Karpas-422 (cell line): ENCODE measurements around the gene GALNT18. TPM values are rescaled to one million over a fixed set of nuclear protein-coding genes. Genes with fewer than 3 reads are reported as not detected.

Experiments used
- DNase-seq: peaks from one replicate; pipeline ENCODE4 v3.0.0-alpha.2; 2015
- H2AFZ ChIP-seq: fragments of 200-600 bp; sonication (generic); 2 replicates; pipeline ENCODE4 v1.6.1; 2014; ENCODE audit warnings: antibody characterized with exemption, low read length, mixed read lengths
- H3K27ac ChIP-seq: fragments of 200-600 bp; sonication (generic); 2 replicates; pipeline ENCODE4 v1.5.1; 2014; ENCODE audit warnings: mild to moderate bottlenecking, low read length, moderate library complexity
- H3K27me3 ChIP-seq: fragments of 200-600 bp; sonication (generic); 2 replicates; pipeline ENCODE4 v1.6.1; 2014; ENCODE audit warnings: low read length, mixed read lengths
- H3K36me3 ChIP-seq: fragments of 200-600 bp; sonication (generic); 2 replicates; pipeline ENCODE4 v1.6.1; 2014; ENCODE audit warnings: low read length, mixed read lengths; ENCODE audit not compliant: insufficient read depth
- H3K4me1 ChIP-seq: fragments of 200-600 bp; sonication (generic); 2 replicates; pipeline ENCODE4 v1.6.1; 2014; ENCODE audit warnings: mild to moderate bottlenecking, low read length, mixed read lengths
- H3K4me2 ChIP-seq: fragments of 200-600 bp; sonication (generic); 2 replicates; pipeline ENCODE4 v1.6.1; 2014; ENCODE audit warnings: low read length, low read depth, mild to moderate bottlenecking; ENCODE audit not compliant: poor library complexity, severe bottlenecking
- H3K4me3 ChIP-seq: fragments of 200-600 bp; sonication (generic); 2 replicates; pipeline ENCODE4 v1.5.1; 2014; ENCODE audit warnings: mild to moderate bottlenecking, antibody characterized with exemption, low read length, mixed read lengths
- H3K79me2 ChIP-seq: fragments of 200-600 bp; sonication (generic); 2 replicates; pipeline ENCODE4 v1.6.1; 2014; ENCODE audit warnings: mild to moderate bottlenecking, low read length, mixed read lengths
- H3K9ac ChIP-seq: fragments of 200-600 bp; sonication (generic); 2 replicates; pipeline ENCODE4 v1.6.0; 2014; ENCODE audit warnings: low read length
- H3K9me2 ChIP-seq: fragments of 200-600 bp; sonication (generic), shearing (Covaris generic); replicated peaks from 2 replicates; pipeline ENCODE4 v1.6.0; 2014; ENCODE audit warnings: mild to moderate bottlenecking, low read length, moderate library complexity; ENCODE audit not compliant: insufficient read depth
- H3K9me3 ChIP-seq: fragments of 300-700, 200-600 bp; sonication (generic); 2 replicates; pipeline ENCODE4 v1.6.1; 2014; ENCODE audit warnings: low read length, mixed read lengths
- H4K20me1 ChIP-seq: fragments of 200-600 bp; sonication (generic); 2 replicates; pipeline ENCODE4 v1.6.1; 2014; ENCODE audit warnings: mild to moderate bottlenecking, antibody characterized with exemption, low read length, low read depth; ENCODE audit not compliant: insufficient read depth
- total RNA-seq: library from RNA; depleted of rRNA; stranded (reverse); fragments of >200 nt; shearing (Covaris generic); gene quantifications from 2 replicates; pipeline ENCODE4 v1.2.3, GENCODE V29; 2014; ENCODE audit warnings: low replicate concordance

GALNT18 gene
- total RNA-seq, 1 experiment from 2014 or later = not detected

DNA sequence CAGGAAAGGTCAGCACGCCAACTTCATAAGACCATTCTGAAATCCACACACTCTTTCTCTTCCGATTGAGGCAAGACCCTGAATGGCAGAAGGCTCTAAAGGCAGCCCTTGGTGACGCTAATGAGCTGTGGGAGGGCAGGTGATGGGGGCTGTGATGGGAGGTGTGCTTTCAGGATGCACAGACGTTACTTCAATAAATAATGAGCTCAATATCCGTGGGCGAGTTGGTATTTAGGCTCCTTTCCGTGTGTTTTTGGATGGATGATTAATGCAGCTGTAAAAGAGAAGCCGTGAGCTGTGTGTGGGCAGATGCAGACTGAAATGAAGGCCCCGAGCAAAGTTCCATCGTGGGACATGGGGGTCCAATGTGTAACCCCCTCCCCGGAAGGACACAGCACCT is 138.2 kb downstream of the GALNT18 start:
- Histone ChIP-seq H4K20me1 (peaks cover 3% of the 10 kb centered on the region; the same call in 1 of the 2 replicates), H3K4me1 (no peaks in the 10 kb centered on the region), H3K4me2 (no peak overlapping the region), H3K79me2 (no peaks in the 10 kb centered on the region), H3K27ac (no peak overlapping the region), H3K9me2 (no peaks in the 10 kb centered on the region), H2AFZ (no peak overlapping the region), H3K4me3 (no peak overlapping the region), H3K27me3 (no peaks in the 10 kb centered on the region), H3K9me3 (no peaks in the 10 kb centered on the region), H3K36me3 (no peaks in the 10 kb centered on the region), H3K9ac (no peak overlapping the region)
- DNase-seq = no peak

- no peaks in the 10 kb centered on the region for H3K36me3 ChIP-seq
- no peak for DNase-seq
- no peak overlapping the region for H3K4me2 ChIP-seq
- no peak overlapping the region for H3K27ac ChIP-seq
- H3K9me3 ChIP-seq = no peaks in the 10 kb centered on the region
- H4K20me1 ChIP-seq = peaks cover 3% of the 10 kb centered on the region; the same call in 1 of the 2 replicates
- no peak overlapping the region for H3K9ac ChIP-seq
- no peaks in the 10 kb centered on the region for H3K9me2 ChIP-seq
- H3K79me2 ChIP-seq = no peaks in the 10 kb centered on the region
- no peaks in the 10 kb centered on the region for H3K4me1 ChIP-seq
- H3K4me3 ChIP-seq = no peak overlapping the region
- no peak overlapping the region for H2AFZ ChIP-seq
- H3K27me3 ChIP-seq = no peaks in the 10 kb centered on the region
Observed at GRCh38 chr11:11482730-11483129, 139.1 kb downstream of the GALNT18 start.

DNA sequence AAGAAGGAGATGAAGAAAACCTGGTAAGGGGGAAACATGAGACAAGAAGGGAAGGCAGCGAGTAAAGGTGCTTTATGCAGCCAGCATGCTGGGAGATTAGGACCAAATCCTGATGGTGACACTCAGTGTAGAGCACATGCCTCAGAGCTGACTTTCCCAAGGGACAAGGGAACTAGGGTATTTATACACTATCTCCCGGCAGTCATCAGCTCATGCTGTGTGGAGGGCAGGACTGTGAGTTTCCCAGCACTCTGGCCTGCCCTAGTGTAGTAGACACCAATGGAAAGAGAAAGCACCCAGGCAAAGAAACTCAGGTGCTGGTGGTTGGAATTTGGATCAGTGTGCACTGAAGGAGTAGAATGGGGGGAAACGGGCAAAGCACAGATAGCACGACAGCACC is 140.4 kb downstream of the GALNT18 start:
- no peak overlapping the region for H3K9ac ChIP-seq
- no peak overlapping the region for H2AFZ ChIP-seq
- H3K79me2 ChIP-seq = no peaks in the 10 kb centered on the region
- no peaks in the 10 kb centered on the region for H3K4me1 ChIP-seq
- no peak for DNase-seq
- peaks cover 3% of the 10 kb centered on the region; the same call in 1 of the 2 replicates for H4K20me1 ChIP-seq
- H3K27me3 ChIP-seq = no peaks in the 10 kb centered on the region
- no peaks in the 10 kb centered on the region for H3K9me3 ChIP-seq
- H3K27ac ChIP-seq = no peak overlapping the region
- no peaks in the 10 kb centered on the region for H3K36me3 ChIP-seq
- no peak overlapping the region for H3K4me2 ChIP-seq
- no peaks in the 10 kb centered on the region for H3K9me2 ChIP-seq
- no peak overlapping the region for H3K4me3 ChIP-seq

DNA sequence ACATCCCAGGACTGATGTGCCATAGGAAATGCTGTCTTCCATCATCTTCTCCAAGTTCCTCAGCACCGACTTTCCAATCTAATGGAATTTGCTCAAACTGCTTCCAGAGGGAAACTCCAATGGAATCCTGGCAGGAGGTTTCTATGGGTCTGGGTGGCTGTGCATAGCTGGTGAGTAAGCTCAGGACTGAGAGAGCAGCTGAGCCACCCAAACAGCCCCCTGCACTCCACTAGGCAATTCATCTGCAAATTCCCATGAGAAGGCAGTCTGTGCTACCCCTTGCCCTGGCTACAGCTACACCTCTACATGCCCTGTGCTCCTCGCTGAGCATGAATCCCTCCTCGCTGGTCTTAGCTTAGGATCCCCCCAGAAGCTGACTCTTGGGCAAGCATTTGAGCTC is 140.8 kb downstream of the GALNT18 start:
- Histone ChIP-seq H3K27ac (no peak overlapping the region), H3K4me2 (no peak overlapping the region), H3K9me3 (no peaks in the 10 kb centered on the region)

GRCh38 chr11:11478687-11479086 is 143.1 kb downstream of the GALNT18 start:
- Histone ChIP-seq H3K4me3 (no peak overlapping the region), H3K27ac (no peak overlapping the region), H4K20me1 (no peaks in the 10 kb centered on the region; the same call in 1 of the 2 replicates), H3K4me1 (no peaks in the 10 kb centered on the region), H3K36me3 (no peaks in the 10 kb centered on the region), H3K9me3 (no peaks in the 10 kb centered on the region), H2AFZ (no peak overlapping the region), H3K4me2 (no peak overlapping the region), H3K79me2 (no peaks in the 10 kb centered on the region), H3K9me2 (no peaks in the 10 kb centered on the region), H3K27me3 (no peaks in the 10 kb centered on the region), H3K9ac (no peak overlapping the region)
- peak; percentile 44 for DNase-seq

More for the DNA sequence above, 140.8 kb downstream of the GALNT18 start:
- H3K36me3 ChIP-seq = no peaks in the 10 kb centered on the region
- no peak overlapping the region for H3K4me3 ChIP-seq
- no peak for DNase-seq
- H3K9me2 ChIP-seq = no peaks in the 10 kb centered on the region
- no peak overlapping the region for H2AFZ ChIP-seq
- H4K20me1 ChIP-seq = peaks cover 3% of the 10 kb centered on the region; the same call in 1 of the 2 replicates
- no peaks in the 10 kb centered on the region for H3K4me1 ChIP-seq
- H3K9ac ChIP-seq = no peak overlapping the region
- no peaks in the 10 kb centered on the region for H3K79me2 ChIP-seq
- H3K27me3 ChIP-seq = no peaks in the 10 kb centered on the region

DNA sequence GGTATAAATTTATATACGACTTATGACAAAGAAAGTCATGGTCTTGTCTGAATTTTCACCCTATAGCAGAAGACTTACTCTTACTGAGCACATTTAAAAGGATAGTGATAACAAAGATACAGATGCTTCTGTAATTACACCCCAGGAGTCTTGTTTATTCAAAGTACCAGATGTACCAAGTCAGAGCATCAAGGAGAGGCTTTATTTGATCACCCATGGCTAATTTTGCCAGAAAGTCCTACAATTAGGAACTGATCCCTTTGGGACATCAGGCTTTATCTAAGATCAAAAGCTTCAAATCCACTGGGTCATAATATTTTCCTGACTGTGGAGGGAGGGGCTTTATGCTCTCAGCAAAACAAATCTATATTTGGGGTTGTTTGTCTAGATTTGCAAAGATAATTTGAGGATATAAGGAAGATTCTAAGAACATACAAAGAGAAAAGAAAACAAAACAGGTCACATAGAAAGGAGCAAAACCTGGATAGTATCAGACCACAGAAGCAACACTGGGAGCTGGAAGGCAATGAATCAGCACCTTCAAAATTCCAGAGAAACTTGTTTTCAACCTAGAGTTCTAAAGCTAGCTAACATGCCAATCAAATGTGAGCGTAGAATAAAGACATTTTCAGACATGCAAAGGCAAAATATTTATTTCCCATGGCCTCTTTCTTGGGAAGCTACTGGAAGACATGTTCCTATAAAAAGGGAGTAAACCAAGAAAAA is 143.9 kb downstream of the GALNT18 start:
- Histone ChIP-seq H3K36me3 (no peaks in the 10 kb centered on the region), H3K4me3 (no peak overlapping the region), H4K20me1 (no peaks in the 10 kb centered on the region; the same call in 1 of the 2 replicates), H3K79me2 (no peaks in the 10 kb centered on the region), H3K27ac (no peak overlapping the region), H3K4me2 (no peak overlapping the region), H3K27me3 (no peaks in the 10 kb centered on the region), H3K4me1 (no peaks in the 10 kb centered on the region), H3K9me3 (no peaks in the 10 kb centered on the region), H3K9ac (no peak overlapping the region), H3K9me2 (no peaks in the 10 kb centered on the region), H2AFZ (no peak overlapping the region)
- DNase-seq = no peak

DNA sequence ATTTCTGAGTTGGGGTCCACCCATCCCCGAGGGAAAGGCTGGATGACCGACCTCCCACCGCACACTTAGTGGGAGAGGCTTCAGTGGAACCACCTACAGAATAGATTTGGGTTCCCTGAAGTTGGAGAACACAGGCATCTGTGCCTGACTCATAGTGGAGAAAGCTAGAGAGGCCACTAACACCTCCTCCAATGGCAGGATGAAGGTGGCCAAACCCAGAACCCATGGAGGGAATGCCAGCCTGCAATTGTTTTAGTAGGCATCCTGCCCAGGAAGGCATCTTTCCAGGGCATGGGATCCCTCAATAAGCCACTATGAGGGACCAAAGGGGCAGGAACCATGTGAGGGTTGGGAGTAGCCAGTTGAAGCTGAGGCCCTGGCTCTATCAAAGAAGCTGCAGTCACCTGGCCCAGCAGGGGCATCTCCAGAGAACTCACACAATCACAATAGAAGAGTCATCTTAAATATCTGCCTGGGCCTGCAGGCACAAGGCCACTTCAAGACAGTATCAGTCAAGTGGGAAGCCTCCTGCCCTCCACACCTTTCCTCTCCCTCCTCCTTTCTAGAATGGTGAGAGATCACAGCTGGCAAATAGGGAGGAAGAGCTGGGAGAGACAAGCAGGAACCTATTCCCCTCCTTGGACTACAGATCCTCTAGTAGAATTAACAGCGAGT is 144.7 kb downstream of the GALNT18 start:
- H3K4me1 ChIP-seq = no peaks in the 10 kb centered on the region
- H3K4me2 ChIP-seq = no peak overlapping the region
- H3K79me2 ChIP-seq = no peaks in the 10 kb centered on the region
- H2AFZ ChIP-seq = no peak overlapping the region
- H3K27ac ChIP-seq = no peak overlapping the region
- no peak for DNase-seq
- H3K27me3 ChIP-seq = no peaks in the 10 kb centered on the region
- no peak overlapping the region for H3K9ac ChIP-seq
- no peaks in the 10 kb centered on the region for H3K36me3 ChIP-seq
- no peaks in the 10 kb centered on the region for H3K9me3 ChIP-seq
- no peaks in the 10 kb centered on the region; the same call in 1 of the 2 replicates for H4K20me1 ChIP-seq
- no peak overlapping the region for H3K4me3 ChIP-seq
- no peaks in the 10 kb centered on the region for H3K9me2 ChIP-seq

- H3K9me2 ChIP-seq = no peaks in the 10 kb centered on the region
- no peaks in the 10 kb centered on the region; the same call in 1 of the 2 replicates for H4K20me1 ChIP-seq
- H3K4me3 ChIP-seq = no peak overlapping the region
- H3K9ac ChIP-seq = no peak overlapping the region
- no peak overlapping the region for H2AFZ ChIP-seq
- H3K36me3 ChIP-seq = no peaks in the 10 kb centered on the region
- H3K9me3 ChIP-seq = no peaks in the 10 kb centered on the region
- H3K79me2 ChIP-seq = no peaks in the 10 kb centered on the region
- no peak for DNase-seq
- H3K27me3 ChIP-seq = no peaks in the 10 kb centered on the region
- H3K4me1 ChIP-seq = no peaks in the 10 kb centered on the region
- no peak overlapping the region for H3K4me2 ChIP-seq
- H3K27ac ChIP-seq = no peak overlapping the region
Observed at GRCh38 chr11:11476499-11476898, 145.3 kb downstream of the GALNT18 start.
